ENCODE data around the gene SNED1.

SNED1 gene

DNA sequence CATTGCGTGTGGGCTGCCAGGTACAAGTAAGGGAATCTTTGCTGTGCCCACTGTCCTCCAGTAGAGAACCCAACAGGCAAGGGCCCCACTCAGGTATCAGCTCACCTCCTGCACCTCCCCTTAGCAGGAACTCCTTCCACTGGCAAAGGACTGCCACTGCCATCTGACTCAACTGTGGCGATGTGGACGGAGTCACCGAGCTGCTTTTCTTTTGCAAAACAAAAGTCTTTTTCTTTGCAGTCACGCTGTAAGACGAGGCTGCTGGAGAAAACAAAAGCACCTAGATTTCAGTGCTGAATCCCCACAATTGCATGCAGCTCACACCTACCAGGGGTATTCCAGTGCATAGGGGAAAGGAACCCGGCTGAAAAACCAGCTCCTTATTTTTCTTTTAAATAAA is 95.8 kb downstream of the SNED1 start:
- Histone ChIP-seq H3K4me2 (ENCODE audit: low read length) (no peak overlapping the region), H3K4me3 (ENCODE audit: low read length) (no peak overlapping the region), H3K9me3 (ENCODE audit: control insufficient read depth, insufficient read depth, low read length) (no peaks in the 10 kb centered on the region), H3K79me2 (ENCODE audit: control insufficient read depth, low read length) (peaks cover 53% of the 10 kb centered on the region), H4K20me1 (ENCODE audit: control insufficient read depth, insufficient read depth, low read depth, low read length) (peaks cover 4% of the 10 kb centered on the region; the same call in 1 of the 2 replicates), H3K27ac (ENCODE audit: low read depth, low read length) (no peak overlapping the region), H3F3A (ENCODE audit: control insufficient read depth, insufficient read depth) (peaks cover 11% of the 10 kb centered on the region; the same call in 1 of the 2 replicates), H3K27me3 (ENCODE audit: control insufficient read depth, low read length) (no peaks in the 10 kb centered on the region), H3K9me2 (replicated peaks; ENCODE audit: control insufficient read depth, low read length) (no peaks in the 10 kb centered on the region), H3K36me3 (ENCODE audit: control insufficient read depth, low read length) (peaks cover 93% of the 10 kb centered on the region), H3K4me1 (ENCODE audit: control insufficient read depth, low read length) (peaks cover 38% of the 10 kb centered on the region)
- TF ChIP-seq EZH2phosphoT487 (IDR thresholded peaks at IDR 0.05; ENCODE audit: borderline replicate concordance, low read length), result no peak
- TF ChIP-seq, protein P1, sequence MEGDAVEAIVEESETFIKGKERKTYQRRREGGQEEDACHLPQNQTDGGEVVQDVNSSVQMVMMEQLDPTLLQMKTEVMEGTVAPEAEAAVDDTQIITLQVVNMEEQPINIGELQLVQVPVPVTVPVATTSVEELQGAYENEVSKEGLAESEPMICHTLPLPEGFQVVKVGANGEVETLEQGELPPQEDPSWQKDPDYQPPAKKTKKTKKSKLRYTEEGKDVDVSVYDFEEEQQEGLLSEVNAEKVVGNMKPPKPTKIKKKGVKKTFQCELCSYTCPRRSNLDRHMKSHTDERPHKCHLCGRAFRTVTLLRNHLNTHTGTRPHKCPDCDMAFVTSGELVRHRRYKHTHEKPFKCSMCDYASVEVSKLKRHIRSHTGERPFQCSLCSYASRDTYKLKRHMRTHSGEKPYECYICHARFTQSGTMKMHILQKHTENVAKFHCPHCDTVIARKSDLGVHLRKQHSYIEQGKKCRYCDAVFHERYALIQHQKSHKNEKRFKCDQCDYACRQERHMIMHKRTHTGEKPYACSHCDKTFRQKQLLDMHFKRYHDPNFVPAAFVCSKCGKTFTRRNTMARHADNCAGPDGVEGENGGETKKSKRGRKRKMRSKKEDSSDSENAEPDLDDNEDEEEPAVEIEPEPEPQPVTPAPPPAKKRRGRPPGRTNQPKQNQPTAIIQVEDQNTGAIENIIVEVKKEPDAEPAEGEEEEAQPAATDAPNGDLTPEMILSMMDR (IDR thresholded peaks at IDR 0.05; ENCODE audit: low read depth, low read length, poor library complexity, severe bottlenecking), result no peak

DNA sequence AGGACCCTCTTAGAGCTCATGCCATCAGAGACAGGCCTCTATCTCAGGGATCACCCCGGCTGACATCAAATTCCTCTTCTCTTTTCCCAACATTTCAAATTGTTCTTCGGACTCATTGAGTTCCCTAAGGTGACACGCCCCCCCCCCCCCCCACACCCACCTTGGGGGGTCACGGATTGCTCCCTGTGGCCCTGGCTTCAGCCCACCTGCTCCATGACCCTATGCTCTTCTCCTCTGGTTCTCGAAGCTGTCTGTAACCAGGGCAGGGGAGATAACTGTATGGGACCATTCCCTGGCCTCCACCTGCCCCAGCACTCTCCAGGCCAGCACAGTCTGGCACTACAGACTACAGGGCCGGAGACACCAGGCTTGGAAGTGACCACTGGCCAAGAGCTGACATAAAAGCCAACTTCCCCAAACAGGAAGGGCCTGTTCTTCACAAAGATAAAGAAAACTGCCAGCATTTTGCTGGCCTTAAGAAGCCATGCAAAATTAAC is 96.6 kb downstream of the SNED1 start:
- Histone ChIP-seq H3K4me3 (ENCODE audit: low read length) (no peak overlapping the region), H3K9me3 (ENCODE audit: control insufficient read depth, insufficient read depth, low read length) (no peaks in the 10 kb centered on the region), H3K4me2 (ENCODE audit: low read length) (no peak overlapping the region), H3K27me3 (ENCODE audit: control insufficient read depth, low read length) (no peaks in the 10 kb centered on the region), H4K20me1 (ENCODE audit: control insufficient read depth, insufficient read depth, low read depth, low read length) (peaks cover 11% of the 10 kb centered on the region; the same call in 1 of the 2 replicates), H3K79me2 (ENCODE audit: control insufficient read depth, low read length) (peaks cover 61% of the 10 kb centered on the region), H3K36me3 (ENCODE audit: control insufficient read depth, low read length) (peaks cover 96% of the 10 kb centered on the region), H3K9me2 (replicated peaks; ENCODE audit: control insufficient read depth, low read length) (no peaks in the 10 kb centered on the region), H3K4me1 (ENCODE audit: control insufficient read depth, low read length) (peaks cover 46% of the 10 kb centered on the region), H3K27ac (ENCODE audit: low read depth, low read length) (no peak overlapping the region), H3F3A (ENCODE audit: control insufficient read depth, insufficient read depth) (peaks cover 11% of the 10 kb centered on the region; the same call in 1 of the 2 replicates)
- no peak for TF ChIP-seq EZH2phosphoT487 (IDR thresholded peaks at IDR 0.05; ENCODE audit: borderline replicate concordance, low read length)
- TF ChIP-seq, protein P1 (IDR thresholded peaks at IDR 0.05; ENCODE audit: low read depth, low read length, poor library complexity, severe bottlenecking), result no peak

DNA sequence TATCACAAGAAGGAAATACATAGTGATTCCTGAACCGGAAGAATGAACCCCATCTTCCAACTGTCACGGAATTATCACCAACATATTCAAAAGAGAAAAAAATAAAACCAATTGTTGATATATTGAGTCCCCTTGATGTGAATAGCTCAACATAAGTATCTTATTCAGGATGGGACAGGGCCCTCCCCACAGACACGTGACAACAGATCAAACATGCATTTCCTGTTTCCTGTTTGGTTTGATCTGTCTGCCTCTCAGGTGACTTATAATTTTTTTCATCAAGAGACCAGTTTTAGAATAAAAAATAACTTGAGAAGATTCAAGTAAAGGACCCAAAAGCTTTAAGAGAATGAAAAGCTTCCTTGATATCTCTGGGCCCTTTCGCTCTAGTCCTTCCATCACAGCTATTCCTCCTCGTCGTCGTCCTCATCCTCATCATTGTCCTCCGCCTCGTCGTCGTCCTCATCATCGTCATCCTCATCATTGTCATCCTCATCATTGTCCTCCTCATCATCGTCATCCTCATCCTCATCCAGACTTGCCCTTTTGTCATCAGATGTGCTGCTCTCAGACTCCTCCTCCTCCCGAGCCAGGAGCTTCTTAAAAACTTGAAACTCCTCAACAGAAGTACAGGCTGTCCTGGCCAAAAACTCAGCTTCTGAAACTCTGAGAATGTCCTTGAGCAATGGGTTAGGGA is 97.3 kb downstream of the SNED1 start:
- no peak for TF ChIP-seq EZH2phosphoT487 (IDR thresholded peaks at IDR 0.05; ENCODE audit: borderline replicate concordance, low read length)
- TF ChIP-seq, protein P1 (IDR thresholded peaks at IDR 0.05; ENCODE audit: low read depth, low read length, poor library complexity, severe bottlenecking), result no peak
- H3K4me1 ChIP-seq (ENCODE audit: control insufficient read depth, low read length), result peaks cover 54% of the 10 kb centered on the region
- peaks cover 98% of the 10 kb centered on the region for H3K36me3 ChIP-seq (ENCODE audit: control insufficient read depth, low read length)
- H3K79me2 ChIP-seq (ENCODE audit: control insufficient read depth, low read length), result peaks cover 69% of the 10 kb centered on the region
- peak overlapping the region; percentile 22; the same call in 1 of the 2 replicates for H3K27ac ChIP-seq (ENCODE audit: low read depth, low read length)
- no peaks in the 10 kb centered on the region for H3K27me3 ChIP-seq (ENCODE audit: control insufficient read depth, low read length)
- H3K4me2 ChIP-seq (ENCODE audit: low read length), result peak overlapping the region; percentile 38
- H3K9me3 ChIP-seq (ENCODE audit: control insufficient read depth, insufficient read depth, low read length), result no peaks in the 10 kb centered on the region
- no peaks in the 10 kb centered on the region for H3K9me2 ChIP-seq (replicated peaks; ENCODE audit: control insufficient read depth, low read length)
- no peak overlapping the region for H3K4me3 ChIP-seq (ENCODE audit: low read length)
- H4K20me1 ChIP-seq (ENCODE audit: control insufficient read depth, insufficient read depth, low read depth, low read length), result peaks cover 11% of the 10 kb centered on the region; the same call in 1 of the 2 replicates
- peaks cover 11% of the 10 kb centered on the region; the same call in 1 of the 2 replicates for H3F3A ChIP-seq (ENCODE audit: control insufficient read depth, insufficient read depth)

All from DOHH2 (cell line).